ENCODE results near the gene SCAI. TPM values are rescaled to one million over a fixed set of nuclear protein-coding genes. Genes with fewer than 3 reads are reported as not detected.
"Not testable (repeated sequence)": the region's sequence is repeated elsewhere in the genome, so short reads cannot be mapped to it uniquely, and the experiment has no call there.

The SCAI gene
- total RNA-seq, 2 experiments from 2014 or later = 9.0 to 10.8 TPM

- no peaks in the 10 kb centered on the region for H3K4me1 Mint-ChIP-seq (ENCODE audit: low read depth)
- CTCF ChIA-PET = no interaction called here
- no peak overlapping the region for H3K4me3 Mint-ChIP-seq
- DNase-seq = no peak
- intact Hi-C loops (cut with micrococcal nuclease) = no loop called here
- H3K9me3 Mint-ChIP-seq = peaks cover 9% of the 10 kb centered on the region
- no peak overlapping the region for H3K27ac Mint-ChIP-seq
- H3K36me3 Mint-ChIP-seq = peaks cover 5% of the 10 kb centered on the region
- POLR2A ChIA-PET = no interaction called here
- no peaks in the 10 kb centered on the region for H3K27me3 Mint-ChIP-seq
These were observed 47.4 kb downstream of the SCAI start for GRCh38 chr9:125095821-125096443.

- Mint-ChIP-seq H3K4me3 (no peak overlapping the region), H3K36me3 (peaks cover 3% of the 10 kb centered on the region), H3K27me3 (no peaks in the 10 kb centered on the region), H3K4me1 (ENCODE audit: low read depth) (peaks cover 7% of the 10 kb centered on the region), H3K9me3 (peaks cover 4% of the 10 kb centered on the region), H3K27ac (no peak overlapping the region)
- ChIA-PET POLR2A (no interaction called here), CTCF (no interaction called here)
- DNase-seq = no peak
- intact Hi-C loops (cut with micrococcal nuclease) = no loop called here
These were observed 52.2 kb downstream of the SCAI start for GRCh38 chr9:125091121-125091520.

- Mint-ChIP-seq H3K36me3 (no peaks in the 10 kb centered on the region), H3K4me1 (ENCODE audit: low read depth) (peaks cover 7% of the 10 kb centered on the region), H3K9me3 (no peaks in the 10 kb centered on the region), H3K4me3 (no peak overlapping the region), H3K27ac (no peak overlapping the region), H3K27me3 (no peaks in the 10 kb centered on the region)
- no peak for DNase-seq
- POLR2A ChIA-PET = interaction anchor here (0.7 to 1.2 kb wide), 2 partner anchors 65 to 219 kb away, joined by 3 to 4 read pairs; no protein-coding TSS in a partner anchor
- intact Hi-C loops (cut with micrococcal nuclease) = loop anchor here (5.0 kb wide), 1 partner anchor 43 kb away; no protein-coding TSS in a partner anchor
- CTCF ChIA-PET = interaction anchor here (0.7 to 1.1 kb wide), 3 partner anchors 51 to 56 kb away, joined by 3 read pairs; partner anchors contain the start of gene SCAI
These were observed 54.0 kb downstream of the SCAI start for GRCh38 chr9:125089331-125089730.

DNA sequence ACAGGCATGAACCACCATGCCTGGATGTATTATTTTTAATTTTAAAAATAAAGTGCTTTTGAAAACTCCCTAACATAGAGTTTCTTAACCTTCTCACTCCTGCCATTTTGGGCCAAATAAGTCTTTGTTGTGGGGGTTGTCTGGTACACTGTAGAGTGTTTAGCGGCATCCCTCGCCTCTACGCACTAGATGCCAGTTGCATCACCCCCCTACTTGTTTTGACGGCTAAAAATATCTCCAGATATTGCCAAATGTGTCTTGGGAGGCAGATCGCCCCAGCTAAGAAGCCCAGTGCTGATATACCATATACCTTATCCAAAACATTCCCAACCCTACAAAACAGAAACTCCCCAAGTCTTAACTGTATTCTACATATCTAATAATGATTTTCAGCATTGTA is 54.6 kb downstream of the SCAI start:
- no peak overlapping the region for H3K4me3 Mint-ChIP-seq
- H3K36me3 Mint-ChIP-seq = peaks cover under 1% of the 10 kb centered on the region
- no peak for DNase-seq
- intact Hi-C loops (cut with micrococcal nuclease) = loop anchor here (5.0 kb wide), 1 partner anchor 44 kb away; no protein-coding TSS in a partner anchor
- no peaks in the 10 kb centered on the region for H3K27me3 Mint-ChIP-seq
- ChIA-PET CTCF (interaction anchor here (0.7 to 1.1 kb wide), 3 partner anchors 52 to 55 kb away, joined by 3 read pairs; partner anchors contain the start of gene SCAI), POLR2A (interaction anchor here (0.7 to 1.2 kb wide), 2 partner anchors 64 to 219 kb away, joined by 3 to 4 read pairs; no protein-coding TSS in a partner anchor)
- H3K27ac Mint-ChIP-seq = no peak overlapping the region
- H3K4me1 Mint-ChIP-seq (ENCODE audit: low read depth) = peaks cover 7% of the 10 kb centered on the region
- no peaks in the 10 kb centered on the region for H3K9me3 Mint-ChIP-seq

DNA sequence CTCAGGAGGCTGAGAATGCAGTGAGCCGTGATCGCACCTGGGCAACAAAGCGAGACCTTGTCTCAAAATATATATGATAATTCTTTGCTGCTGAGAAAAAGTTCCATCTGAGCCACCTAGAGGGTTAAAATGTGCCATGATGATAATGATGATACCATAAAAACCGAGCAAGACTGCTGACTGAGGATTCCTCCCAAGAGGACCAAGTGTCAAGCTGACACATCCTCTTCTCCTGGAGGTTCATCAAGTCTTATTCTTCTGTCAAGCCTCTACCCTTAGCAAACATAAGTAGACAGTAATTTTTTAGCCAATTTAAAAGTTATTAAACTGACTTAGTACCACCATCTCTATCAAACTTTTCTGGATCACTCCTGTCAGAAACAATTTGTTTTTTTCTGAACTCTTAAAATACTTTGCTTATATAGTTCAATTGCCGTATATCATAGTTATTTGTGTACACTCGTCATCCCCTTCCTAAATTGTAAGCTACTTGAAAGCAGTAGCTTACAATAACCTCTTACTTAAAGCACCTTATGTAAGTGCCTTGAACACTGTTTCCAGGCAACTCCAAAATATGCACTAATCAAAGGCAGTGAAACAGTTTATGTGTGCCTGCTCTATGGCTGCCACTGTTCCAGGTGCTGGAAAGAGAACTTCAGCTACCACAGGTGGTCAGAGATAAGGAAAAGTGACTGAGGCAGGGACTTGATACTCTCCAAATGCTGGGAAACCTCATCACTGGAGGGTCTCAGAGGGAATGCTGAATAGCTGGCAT is 57.4 kb downstream of the SCAI start:
- no peak for DNase-seq
- peaks cover 19% of the 10 kb centered on the region for H3K36me3 Mint-ChIP-seq
- POLR2A ChIA-PET = no interaction called here
- no peaks in the 10 kb centered on the region for H3K27me3 Mint-ChIP-seq
- peaks cover 7% of the 10 kb centered on the region for H3K4me1 Mint-ChIP-seq (ENCODE audit: low read depth)
- CTCF ChIA-PET = interaction anchor here (0.7 kb wide), 1 partner anchor 56 kb away, joined by 3 read pairs; no protein-coding TSS in a partner anchor
- no peak overlapping the region for H3K4me3 Mint-ChIP-seq
- H3K9me3 Mint-ChIP-seq = peaks cover 19% of the 10 kb centered on the region
- intact Hi-C loops (cut with micrococcal nuclease) = loop anchor here (5.0 kb wide), 1 partner anchor 46 kb away; no protein-coding TSS in a partner anchor
- no peak overlapping the region for H3K27ac Mint-ChIP-seq

DNA sequence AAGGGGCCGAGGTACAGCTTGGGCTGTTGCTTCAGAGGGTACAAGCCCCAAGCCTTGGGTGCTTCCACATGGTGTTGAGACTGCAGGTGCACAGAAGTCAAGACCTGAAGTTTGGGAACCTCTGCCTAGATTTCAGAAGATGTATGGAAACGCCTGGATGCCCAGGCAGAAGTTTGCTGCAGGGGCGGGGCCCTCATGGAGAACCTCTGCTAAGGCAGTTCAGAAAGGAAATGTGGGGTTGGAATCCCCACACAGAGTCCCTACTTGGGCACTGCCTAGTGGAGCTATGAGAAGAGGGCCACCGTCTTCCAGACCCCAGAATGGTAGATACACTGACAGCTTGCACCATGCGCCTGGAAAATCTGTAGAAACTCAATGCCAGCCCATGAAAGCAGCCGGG is 61.1 kb downstream of the SCAI start:
- H3K27ac Mint-ChIP-seq; H3K4me1 Mint-ChIP-seq (ENCODE audit: low read depth); DNase-seq; CTCF ChIA-PET; POLR2A ChIA-PET; intact Hi-C loops (cut with micrococcal nuclease); H3K27me3 Mint-ChIP-seq; H3K4me3 Mint-ChIP-seq: not testable (repeated sequence)
- Mint-ChIP-seq H3K36me3 (peaks cover 23% of the 10 kb centered on the region), H3K9me3 (peaks cover 21% of the 10 kb centered on the region)

DNA sequence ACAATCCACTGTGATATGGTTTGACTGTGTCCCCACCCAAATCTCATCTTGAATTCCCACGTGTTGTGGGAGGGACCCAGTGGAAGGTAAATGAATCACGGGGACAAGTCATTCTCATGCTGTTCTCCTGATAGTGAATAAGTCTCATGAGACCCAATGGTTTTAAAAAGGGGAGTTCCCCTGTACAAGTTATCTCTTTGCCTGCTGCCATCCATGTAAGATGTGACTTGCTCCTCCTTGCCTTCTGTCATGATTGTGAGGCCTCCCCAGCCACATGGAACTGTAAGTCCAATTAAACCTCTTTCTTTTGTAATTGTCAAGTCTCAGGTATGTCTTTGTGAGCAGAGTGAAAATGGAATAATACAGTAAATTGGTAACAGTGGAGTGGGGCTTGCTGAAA is 62.5 kb downstream of the SCAI start:
- peaks cover 21% of the 10 kb centered on the region for H3K9me3 Mint-ChIP-seq
- POLR2A ChIA-PET; DNase-seq; H3K4me1 Mint-ChIP-seq (ENCODE audit: low read depth); intact Hi-C loops (cut with micrococcal nuclease); CTCF ChIA-PET; H3K4me3 Mint-ChIP-seq; H3K27ac Mint-ChIP-seq; H3K27me3 Mint-ChIP-seq: not testable (repeated sequence)
- H3K36me3 Mint-ChIP-seq = peaks cover 23% of the 10 kb centered on the region

DNA sequence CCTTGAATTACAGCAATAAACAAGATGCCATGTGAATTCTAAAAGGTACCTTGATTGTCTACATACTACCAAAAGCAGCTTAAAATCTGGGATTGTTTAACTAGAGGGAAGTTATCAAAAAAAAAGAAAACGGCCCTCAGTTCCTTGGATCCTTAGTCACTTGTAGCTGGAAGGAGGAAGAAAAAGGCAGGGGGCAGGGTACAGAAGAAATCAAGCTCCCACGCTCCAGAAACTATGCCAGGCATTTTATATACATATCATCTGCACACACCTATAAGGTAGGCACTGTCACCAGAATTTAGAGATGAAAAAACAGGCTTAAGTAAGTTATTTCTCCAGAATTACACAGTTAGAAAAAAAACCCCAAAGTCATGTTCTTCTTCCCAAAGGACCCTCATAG is 63.4 kb downstream of the SCAI start:
- DNase-seq = no peak
- no peak overlapping the region for H3K4me3 Mint-ChIP-seq
- intact Hi-C loops (cut with micrococcal nuclease) = no loop called here
- peaks cover 23% of the 10 kb centered on the region for H3K36me3 Mint-ChIP-seq
- no peaks in the 10 kb centered on the region for H3K4me1 Mint-ChIP-seq (ENCODE audit: low read depth)
- ChIA-PET CTCF (interaction anchor here (0.5 kb wide), 1 partner anchor 46 kb away, joined by 5 read pairs; no protein-coding TSS in a partner anchor), POLR2A (interaction anchor here (0.7 kb wide), 1 partner anchor 148 kb away, joined by 3 read pairs; no protein-coding TSS in a partner anchor)
- no peaks in the 10 kb centered on the region for H3K27me3 Mint-ChIP-seq
- H3K9me3 Mint-ChIP-seq = peaks cover 21% of the 10 kb centered on the region
- H3K27ac Mint-ChIP-seq = no peak overlapping the region

DNA sequence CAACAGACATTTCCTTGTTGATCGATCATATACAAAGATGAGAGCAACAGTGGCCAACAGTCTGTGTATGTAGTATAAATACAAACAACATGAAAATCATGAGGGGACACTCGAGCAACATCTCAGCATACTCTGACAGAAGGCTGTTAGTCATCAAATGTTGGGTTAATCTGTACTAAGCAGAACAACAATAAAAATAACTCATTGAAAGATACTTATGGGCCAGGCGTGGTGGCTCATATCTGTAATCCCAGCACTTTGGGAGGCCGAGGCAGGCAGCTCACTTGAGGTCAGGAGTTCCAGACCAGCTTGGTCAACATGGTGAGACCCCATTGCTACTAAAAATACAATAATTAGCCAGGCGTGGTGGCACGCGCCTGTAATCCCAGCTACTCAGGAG is 67.3 kb downstream of the SCAI start:
- peaks cover 4% of the 10 kb centered on the region for H3K36me3 Mint-ChIP-seq
- ChIA-PET POLR2A (no interaction called here), CTCF (no interaction called here)
- H3K27ac Mint-ChIP-seq = no peak overlapping the region
- no peaks in the 10 kb centered on the region for H3K27me3 Mint-ChIP-seq
- intact Hi-C loops (cut with micrococcal nuclease) = no loop called here
- no peak for DNase-seq
- peaks cover 2% of the 10 kb centered on the region for H3K9me3 Mint-ChIP-seq
- no peaks in the 10 kb centered on the region for H3K4me1 Mint-ChIP-seq (ENCODE audit: low read depth)
- H3K4me3 Mint-ChIP-seq = no peak overlapping the region

- no peaks in the 10 kb centered on the region for H3K4me1 Mint-ChIP-seq (ENCODE audit: low read depth)
- intact Hi-C loops (cut with micrococcal nuclease) = no loop called here
- no peaks in the 10 kb centered on the region for H3K9me3 Mint-ChIP-seq
- ChIA-PET CTCF (no interaction called here), POLR2A (no interaction called here)
- H3K4me3 Mint-ChIP-seq = no peak overlapping the region
- no peaks in the 10 kb centered on the region for H3K27me3 Mint-ChIP-seq
- no peaks in the 10 kb centered on the region for H3K36me3 Mint-ChIP-seq
- H3K27ac Mint-ChIP-seq = no peak overlapping the region
- no peak for DNase-seq
These were observed 68.4 kb downstream of the SCAI start for GRCh38 chr9:125074976-125075375.

- intact Hi-C loops (cut with micrococcal nuclease) = no loop called here
- ChIA-PET CTCF (no interaction called here), POLR2A (no interaction called here)
- H3K36me3 Mint-ChIP-seq = no peaks in the 10 kb centered on the region
- H3K27ac Mint-ChIP-seq = no peak overlapping the region
- H3K9me3 Mint-ChIP-seq = no peaks in the 10 kb centered on the region
- no peak for DNase-seq
- H3K4me1 Mint-ChIP-seq (ENCODE audit: low read depth) = peaks cover 1% of the 10 kb centered on the region
- no peak overlapping the region for H3K4me3 Mint-ChIP-seq
- no peaks in the 10 kb centered on the region for H3K27me3 Mint-ChIP-seq
These were observed 76.3 kb downstream of the SCAI start for GRCh38 chr9:125066839-125067619.

GRCh38 chr9:125061391-125061790 is 81.9 kb downstream of the SCAI start:
- Mint-ChIP-seq H3K4me3 (no peak overlapping the region), H3K36me3 (peaks cover 2% of the 10 kb centered on the region), H3K9me3 (no peaks in the 10 kb centered on the region), H3K4me1 (ENCODE audit: low read depth) (peaks cover 1% of the 10 kb centered on the region), H3K27me3 (no peaks in the 10 kb centered on the region), H3K27ac (no peak overlapping the region)
- ChIA-PET POLR2A (interaction anchor here (0.7 kb wide), 1 partner anchor 123 kb away, joined by 3 read pairs; no protein-coding TSS in a partner anchor), CTCF (no interaction called here)
- no peak for DNase-seq
- intact Hi-C loops (cut with micrococcal nuclease) = no loop called here

All from activated CD4-positive, alpha-beta memory T cell treated with anti-CD3 and anti-CD28 coated beads for 36 hours (primary cell).